Measurements from ENCODE around the gene HDAC3. TPM values are rescaled to one million over a fixed set of nuclear protein-coding genes. Genes with fewer than 3 reads are reported as not detected.
"Not testable (repeated sequence)": the region's sequence is repeated elsewhere in the genome, so short reads cannot be mapped to it uniquely, and the experiment has no call there.

Gene HDAC3
- polyA plus RNA-seq, 5 donors, result 95.5 to 120 (median 106) TPM

DNA sequence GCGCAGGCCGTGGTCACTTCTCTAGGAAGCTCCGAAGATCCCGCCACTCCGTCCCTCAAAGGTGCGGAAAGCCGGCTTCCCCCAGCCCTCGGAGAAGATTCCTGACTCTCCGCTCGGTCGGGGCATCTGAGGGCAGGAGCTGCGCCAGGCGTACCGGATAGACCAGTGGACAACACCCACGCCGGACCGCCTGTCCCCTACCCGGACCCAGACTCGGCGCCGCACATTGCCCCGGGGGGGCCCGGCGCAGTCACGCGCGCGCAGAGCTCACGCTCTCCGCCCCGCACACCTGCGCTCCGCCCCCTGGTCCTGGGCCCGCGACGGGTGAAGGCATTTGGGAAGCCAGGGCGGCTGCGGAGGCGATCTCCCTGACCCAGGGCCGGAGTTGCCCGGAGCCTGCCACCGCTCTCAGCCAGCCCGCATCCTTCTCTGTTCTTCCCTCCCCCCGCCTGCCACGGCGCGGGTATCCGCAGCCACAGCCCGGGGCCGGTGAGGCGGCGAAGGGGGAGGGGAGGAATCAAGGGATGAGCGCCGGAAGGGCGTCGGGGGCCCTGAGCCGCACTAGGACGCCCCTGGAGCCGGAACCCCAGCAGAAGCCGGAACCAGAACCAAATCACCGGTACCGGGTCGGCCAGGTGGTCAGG, 596 bp upstream of the HDAC3 start:
- DNase-seq, result no peak

DNA sequence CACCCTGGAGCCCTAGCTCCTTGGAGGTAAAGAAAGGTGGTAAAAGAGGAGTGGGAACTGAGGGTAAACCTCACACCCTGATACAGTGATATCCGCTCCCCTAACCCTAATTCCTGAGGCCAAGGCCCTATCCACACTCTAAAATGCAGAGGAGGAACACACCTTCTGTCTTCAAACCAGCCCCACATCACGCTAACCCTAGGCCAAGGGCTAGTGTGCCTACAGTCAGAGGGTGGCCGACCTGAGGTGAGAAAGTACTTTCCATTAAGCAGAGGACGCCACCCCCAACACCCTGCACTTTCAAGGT, 590 bp downstream of the HDAC3 start:
- no peak for DNase-seq

DNA sequence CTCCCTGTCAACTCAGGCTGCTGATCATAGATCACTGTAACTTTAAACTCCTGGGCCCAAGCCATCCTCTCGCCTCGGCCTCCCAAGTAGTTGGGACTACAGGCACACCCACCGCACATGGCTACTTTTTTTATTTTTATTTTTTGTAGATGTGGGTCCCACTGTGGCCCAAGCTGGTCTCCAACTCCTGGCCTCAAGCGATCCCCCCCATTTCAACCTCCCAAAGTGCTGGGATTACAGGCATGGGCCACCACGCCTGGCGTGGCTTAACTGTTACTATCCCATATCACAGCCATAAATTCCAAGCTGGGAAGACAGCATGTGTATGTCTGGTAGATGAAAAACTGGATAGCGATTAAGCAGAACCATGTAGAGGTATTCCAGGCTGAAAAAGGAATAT, 1.0 kb downstream of the HDAC3 start:
- no peak for DNase-seq

DNA sequence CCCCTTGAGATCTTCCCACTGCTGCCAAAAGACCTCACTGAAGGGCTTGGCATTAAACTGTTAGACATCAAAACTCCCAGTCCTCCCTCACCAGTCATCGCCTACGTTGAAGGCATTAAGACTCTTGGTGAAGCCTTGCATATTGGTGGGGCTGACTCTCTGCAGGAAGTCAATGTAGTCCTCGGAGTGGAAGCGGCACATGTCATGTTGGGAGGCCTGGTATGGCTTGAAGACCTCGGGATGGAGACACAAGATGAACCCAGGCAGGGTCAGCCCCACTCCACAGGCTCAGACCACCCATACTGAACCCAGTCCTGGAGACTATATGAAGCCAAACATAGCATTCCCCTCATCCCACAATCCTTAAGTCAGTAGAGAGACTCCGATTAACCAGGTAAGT, 1.9 kb downstream of the HDAC3 start:
- DNase-seq, result no peak

DNA sequence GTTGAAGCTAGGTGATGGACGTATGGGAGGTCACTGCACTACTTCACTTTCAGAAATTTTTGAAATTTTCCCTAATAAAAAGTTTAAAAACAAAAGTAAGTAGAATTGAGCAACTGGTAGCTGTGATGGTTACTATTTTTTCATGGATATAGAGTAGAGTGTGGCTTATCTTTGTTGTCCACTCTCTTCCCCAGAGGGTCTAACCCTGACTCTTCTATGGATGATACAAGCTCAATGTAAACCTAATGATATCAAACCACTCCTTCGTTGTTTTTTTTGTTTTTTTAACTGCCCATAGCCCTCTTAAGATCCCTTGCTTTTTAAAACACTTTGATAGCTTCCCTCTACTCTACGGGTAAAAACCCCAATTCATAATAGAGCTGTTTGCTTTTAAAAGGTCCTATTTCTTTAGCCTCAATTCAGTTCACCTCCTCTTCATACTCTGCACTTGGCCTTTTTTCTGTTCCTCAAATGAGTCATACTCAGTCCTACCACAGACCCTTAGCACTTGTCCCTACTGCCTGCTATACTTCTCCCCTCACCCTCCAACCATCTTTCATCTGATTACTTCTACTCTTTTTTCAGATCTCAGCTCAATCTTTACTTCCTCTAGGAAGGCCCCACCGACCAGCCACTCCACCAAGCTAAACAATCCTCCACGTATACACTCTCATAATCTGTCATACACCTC, 2.6 kb downstream of the HDAC3 start:
- no peak for DNase-seq

DNA sequence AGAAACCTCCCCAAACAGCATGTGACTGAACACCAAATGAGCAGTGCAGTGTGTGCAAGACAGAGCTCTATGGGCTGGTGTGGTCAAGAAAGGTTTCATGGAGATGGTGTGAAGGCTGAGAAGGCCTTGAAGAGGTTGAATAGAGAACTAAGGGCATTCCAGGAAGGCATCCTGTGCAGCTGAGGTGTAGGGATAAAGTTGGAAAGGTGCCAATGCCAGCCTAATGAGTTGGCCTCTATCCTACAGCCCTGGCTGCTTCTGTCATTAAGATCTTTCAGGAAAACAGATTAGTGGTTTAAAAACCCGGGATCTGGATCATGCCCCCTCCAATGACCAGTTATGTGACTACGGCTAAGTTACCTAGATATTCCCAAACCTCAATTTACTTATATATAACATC, 4.0 kb downstream of the HDAC3 start:
- DNase-seq, result no peak

DNA sequence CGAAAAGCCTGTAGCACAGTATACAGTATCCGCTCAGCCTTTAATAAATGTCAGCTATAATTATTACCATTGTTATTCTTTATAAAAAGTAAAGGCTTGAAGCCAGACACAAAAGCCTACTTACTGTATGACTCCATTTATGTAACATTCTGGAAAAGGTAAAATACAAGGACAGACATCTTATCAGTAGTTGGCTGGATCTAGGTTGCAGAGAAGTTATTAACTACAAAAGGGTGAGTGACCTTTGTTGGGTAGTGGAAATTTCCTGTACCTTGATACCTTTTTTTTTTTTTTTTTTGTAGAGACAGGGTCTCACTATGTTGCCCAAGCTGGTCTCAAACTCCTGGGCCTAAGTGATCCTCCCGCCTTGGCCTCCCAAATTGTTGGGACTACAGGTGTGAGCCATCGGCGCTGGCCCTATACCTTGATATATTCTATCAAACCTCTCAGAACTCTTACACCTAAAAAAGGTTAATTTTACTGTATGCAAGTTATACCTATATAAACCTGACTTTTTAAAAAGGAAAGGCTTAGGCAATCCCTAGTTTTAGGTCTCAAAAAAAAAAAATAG, 6.0 kb downstream of the HDAC3 start:
- DNase-seq, result no peak

DNA sequence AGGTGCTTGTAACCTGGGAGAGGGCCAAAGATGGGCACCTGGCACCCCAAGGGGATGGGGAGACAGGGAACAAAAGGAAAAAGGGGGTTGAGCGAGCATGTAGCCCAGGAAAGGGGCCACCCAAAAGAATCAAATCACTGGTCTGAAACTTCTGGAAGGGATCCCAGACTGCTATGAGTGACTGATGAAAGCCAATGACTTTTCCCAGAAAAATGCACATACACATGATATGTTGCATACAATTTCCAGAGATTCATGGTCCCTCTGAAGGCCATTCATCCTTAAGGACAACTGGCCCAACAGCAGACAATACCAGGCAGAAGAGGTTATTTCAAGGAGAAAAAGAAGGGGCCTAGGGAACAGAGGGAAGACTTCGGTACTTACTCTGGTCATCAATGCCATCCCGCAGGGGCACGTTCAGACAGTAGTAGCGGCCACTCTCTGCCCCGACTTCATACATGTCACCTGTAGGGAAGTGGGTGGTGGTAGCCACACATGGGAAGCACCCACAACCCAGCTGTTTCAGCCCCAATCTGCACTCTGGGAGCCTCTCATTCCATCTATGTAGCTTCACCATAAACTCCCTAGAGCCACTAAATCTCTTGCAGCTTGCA, 8.4 kb downstream of the HDAC3 start:
- DNase-seq, result no peak

DNA sequence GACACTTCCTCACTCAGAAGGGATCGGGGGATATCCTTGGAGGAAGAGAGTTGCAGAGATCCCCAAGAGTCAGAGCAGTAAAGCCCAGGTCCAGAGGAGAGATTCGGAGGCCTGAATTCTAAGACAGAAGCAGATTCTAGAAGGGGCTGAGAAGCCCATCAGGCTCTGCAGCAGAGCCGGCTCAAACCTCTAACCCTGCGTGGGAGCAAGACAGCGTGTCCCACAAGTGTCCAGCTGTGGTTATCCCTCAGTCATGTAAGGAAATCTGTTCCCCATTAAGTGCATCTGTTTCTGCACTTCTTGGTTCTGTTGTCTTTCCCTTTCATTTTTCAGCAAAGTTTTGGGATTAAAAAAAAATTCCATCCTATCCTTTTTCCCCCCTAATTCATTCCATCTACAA, 13.0 kb downstream of the HDAC3 start:
- no peak for DNase-seq

DNA sequence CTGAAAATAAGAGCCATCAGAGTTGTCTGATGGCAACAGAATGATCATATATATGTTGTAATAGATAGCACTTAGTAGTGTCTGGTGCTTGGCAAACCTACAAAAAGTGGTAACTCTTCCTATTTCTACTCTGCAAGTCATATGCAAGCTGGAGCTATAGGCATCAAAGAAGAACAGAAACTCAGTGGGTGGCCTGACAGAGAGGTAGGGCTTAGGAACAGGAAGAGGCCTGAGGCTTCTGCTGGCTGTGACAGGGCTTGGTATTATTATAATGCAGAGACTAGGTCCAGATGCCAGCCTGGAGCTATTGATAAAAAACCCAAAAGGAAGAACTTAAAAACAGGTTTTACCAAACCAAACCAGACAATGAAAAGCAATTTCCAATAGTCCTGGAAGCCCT, 13.5 kb downstream of the HDAC3 start:
- DNase-seq, result no peak

DNA sequence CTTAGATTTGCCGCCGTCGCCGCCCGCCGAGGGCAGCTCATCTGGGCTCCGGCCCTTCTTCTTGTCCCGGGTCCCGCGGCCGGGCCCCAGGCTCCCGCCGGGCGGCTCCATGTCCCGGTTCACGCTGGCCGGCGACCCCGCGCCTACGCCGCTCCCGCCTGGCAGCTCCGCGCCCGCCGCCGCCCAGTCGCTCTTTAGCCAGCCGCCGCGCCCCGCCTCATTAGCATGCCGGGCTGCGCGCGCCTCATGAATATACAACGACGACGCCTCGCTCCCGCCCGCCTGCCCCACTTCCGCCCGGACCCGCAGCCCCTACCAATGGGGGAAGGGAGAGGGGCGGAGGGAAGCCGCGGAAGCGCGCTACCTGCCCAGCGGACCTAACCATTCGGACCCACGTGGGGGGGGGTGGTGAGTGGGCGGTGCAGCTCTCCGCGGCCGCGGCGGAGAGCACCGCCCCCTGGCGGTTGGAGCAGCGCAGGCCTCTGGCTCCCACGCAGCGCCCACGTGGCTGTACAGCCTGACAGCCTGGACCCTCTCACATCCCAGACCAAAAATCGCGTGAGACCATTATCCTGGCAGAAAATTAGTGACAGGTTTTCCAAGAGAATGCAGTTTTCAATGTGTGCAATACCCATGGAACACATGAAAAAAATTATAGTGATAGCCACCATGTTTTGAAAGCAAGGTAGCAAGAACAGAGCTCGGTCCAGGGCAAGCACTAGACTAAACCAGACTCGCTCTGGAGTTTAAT, 17.7 kb downstream of the HDAC3 start, which contains the start of gene DIAPH1:
Gene DIAPH1 (minus strand): TSS at position 197 of the 751 bp plus-strand sequence. CDS start 86 bp downstream, at position 111.
- DNase-seq, result peak; percentile 97 to 98

DNA sequence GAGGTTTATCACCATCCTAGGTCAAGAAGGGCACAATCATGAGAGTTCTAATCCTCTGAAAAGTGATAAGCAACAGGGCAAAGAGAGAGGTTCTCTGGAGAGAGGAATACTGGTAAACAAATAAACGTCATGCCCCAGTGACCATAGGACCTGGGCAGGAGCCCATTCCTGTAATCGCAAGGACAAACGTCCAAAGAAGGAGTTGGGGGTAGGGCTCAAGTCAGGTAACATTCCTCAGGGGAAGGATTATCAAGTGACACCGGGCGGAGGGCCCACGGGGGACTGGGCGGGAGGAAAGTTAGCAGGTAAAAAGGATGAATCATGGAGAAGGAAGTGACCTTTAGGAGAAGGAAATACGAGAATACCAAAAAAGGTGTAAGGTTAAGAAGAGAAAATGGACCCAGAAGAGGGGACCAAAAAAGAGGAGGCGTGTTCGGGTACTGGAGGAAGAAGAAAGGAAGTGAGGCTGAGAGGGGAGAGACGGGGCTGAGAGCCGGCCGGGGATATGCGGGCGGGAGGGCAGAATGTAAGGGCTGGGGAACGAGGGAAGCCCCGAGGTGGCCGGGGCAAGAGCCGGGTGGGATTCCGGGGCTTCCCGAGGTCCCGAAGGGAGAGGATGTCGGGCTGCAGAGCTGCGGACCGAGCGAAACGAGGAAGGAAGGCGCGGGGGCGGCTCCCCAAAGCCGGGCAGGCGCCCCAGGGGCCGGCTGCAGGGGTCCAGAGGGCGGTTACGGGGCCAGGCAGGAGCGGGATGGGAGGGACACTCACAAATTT, 18.4 kb downstream of the HDAC3 start:
- peak; percentile 36 to 47 for DNase-seq

DNA sequence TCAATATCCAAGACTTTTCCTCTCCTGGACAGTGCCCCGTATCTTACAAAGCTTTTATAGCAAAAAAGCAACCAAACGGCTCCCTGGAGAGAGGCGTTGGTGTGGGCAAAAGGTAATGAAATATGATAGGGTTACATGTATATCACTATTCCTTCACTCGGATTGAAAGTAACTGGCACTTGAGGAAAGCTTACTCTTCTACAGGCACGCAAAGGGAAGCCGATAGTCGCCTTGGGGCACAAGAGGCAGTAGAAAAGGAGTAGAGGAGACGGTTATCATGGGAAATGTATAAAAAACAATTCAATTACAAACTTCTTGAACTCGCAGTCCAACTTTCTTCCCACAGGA, 19.0 kb downstream of the HDAC3 start:
- DNase-seq, result no peak

DNA sequence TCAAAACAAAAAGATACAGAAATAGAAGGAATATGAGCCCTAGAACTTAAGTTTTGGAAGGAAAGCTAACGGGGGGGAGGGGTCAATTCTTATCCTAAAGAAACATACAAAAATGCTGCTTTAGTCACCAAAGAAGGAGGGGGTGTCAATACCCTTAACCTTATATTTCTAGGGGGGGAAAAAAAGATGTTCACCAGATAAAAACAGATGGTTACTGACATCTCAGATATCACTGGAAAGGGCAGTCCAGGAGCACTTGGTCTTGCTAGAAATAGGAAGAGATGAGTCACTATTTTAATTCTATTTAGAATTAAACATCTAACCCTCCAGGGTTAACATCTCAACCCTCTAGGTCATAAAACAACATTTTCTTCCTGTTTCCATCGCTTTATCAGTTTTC, 19.5 kb downstream of the HDAC3 start:
- no peak for DNase-seq

DNA sequence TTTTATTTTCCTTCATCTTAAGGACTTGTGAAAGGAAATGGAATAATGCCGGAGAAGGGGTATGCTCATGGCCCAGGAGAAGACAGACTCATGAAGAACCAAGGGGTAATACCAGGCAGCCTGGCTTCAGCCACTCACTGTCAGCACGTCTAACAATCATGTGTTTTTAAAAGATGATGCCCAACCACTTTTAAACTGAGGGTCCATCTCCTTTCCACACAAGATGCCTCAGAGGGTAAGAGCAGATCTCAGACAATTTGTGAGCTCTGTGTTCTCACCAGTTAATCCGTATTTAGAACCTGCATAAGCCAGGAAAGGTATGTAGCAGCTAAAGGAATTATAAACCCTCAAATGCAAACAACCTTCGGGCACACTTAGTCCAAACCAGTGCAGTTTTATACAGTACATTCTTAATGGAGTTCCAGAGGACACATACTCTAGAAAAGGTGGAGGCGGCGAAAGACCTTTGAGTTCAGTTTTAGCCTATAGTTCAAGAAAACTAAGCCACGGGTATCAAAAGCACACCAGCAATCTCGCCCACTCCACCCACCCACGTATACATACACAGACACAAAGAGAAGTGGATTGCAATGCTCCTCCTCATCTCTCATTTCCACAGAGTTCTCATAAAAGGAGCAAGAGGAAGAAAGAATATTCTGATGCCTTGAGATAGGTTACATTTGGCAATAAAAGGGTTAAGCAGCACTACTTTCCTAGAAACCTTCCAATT, 20.5 kb downstream of the HDAC3 start:
- no peak for DNase-seq

DNA sequence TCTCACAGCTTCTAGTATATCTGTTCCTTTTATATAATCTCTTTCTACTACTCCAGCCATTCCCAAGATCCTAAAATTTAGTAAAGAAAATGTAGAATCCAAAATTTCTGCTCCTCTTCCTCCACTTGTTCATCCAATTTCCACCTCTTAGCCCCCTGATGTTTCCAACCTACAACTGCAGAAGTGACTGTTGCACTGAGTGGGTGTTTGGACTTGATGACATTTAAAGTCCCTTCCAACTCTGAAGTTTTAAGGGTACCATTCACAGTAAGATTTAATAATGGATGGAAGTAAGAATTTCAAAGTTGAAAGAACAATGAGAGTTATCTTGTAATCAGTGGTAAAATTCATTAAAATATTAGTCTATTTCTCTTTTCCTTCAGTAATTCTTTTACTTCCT, 23.3 kb downstream of the HDAC3 start:
- DNase-seq, result no peak

DNA sequence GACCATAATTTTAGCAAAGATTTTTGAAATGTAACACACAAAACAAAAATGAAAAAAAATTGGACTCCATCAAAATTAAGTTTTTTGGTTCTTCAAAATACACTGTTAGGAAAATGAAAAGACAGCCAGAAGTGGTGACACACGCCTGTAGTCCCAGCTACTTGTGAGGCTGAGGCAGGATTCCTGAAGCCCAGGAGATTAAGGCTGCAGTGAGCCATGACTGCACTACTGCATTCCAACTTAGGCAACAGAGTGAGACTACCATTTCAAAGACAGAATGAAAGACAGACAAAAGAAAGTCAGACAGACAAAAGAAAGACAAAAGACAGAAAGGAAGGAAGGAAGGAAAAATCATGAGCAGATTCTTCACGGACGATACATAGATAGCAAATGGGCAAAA, 25.4 kb downstream of the HDAC3 start:
- no peak for DNase-seq

DNA sequence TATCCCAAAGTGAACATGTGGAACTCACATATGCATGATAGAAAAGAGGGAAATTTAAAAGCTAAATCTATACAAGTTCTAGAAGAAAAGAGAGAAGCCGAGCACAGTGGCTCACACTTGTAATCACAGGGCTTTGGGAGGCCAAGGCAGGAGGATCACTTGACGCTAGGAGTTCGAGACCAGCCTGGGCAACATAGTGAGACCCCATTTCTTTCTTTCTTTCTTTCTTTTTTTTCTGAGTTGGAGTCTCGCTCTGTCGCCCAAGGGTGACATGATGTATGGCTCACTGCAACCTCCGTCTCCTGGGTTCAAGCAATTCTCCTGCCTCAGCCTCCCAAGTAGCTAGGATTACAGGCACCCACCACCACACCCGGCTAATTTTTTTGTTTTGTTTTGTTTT, 26.7 kb downstream of the HDAC3 start:
- not testable (repeated sequence) for DNase-seq

DNA sequence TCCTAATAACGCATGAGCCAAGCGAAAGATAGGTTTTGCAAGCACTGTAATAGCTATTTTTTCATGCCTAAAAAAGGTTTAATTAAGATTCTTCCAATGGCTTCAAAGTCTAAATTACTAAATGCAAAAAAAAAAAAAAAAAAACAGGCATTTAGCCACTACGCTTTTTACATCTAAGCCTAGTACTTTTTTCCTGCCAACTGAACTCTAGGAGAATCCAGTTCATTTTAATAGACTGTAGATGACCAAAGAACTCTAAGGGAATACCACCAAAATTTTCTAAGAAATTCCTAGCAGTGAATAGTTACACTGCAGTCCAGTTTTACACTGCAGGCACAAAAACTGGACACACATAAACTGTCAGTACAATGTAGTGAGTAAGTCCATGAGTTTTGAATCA, 27.6 kb downstream of the HDAC3 start:
- DNase-seq, result no peak

DNA sequence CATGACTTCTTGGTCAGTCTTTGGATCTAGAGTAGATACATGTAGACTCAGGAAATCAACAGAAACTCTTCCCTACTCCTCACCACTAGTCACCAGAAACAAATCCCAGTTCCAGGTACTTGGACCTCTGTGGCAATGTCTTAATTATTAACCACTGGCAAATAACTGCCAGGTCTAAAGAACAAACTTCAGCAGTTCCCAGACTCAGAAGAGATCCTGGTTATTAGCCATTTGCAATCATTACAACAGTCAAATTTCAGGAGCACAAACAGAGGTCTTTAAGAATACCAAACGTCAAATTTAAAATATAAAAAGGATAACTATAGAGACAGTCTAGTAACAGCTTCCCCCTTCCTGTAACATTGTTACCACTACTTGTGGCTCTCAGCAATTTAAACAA, 28.1 kb downstream of the HDAC3 start:
- DNase-seq, result no peak

DNA sequence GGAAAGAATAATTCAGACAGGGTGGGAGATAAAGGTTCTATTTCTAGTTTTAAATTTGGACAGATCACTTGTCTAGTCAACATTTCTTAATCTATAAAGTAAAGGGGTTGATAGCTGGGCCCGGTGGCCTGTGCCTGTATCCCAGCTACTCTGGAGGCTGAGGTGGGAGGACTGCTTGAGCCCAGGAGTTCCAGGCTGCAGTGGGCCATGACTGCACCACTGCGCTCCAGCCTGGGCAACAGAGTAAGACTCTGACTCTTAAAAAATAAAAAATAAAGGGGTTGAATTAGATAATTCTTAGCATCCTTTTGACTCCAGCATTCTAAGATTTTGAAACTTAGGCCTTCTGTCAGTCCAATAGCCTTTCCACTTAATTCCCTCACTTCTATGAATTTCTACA, 28.6 kb downstream of the HDAC3 start:
- no peak for DNase-seq
